Measurements from ENCODE around the gene CIAO1.
A peak's percentile ranks its signal among the peaks of the same experiment; 100 is the strongest.

CIAO1 gene

GRCh38 chr2:96251721-96252292 is 14.2 kb upstream of the CIAO1 start:
- peak; percentile 19 for DNase-seq

- DNase-seq, result no peak
Measured at GRCh38 chr2:96252526-96252925, 13.5 kb upstream of the CIAO1 start.

- no peak for DNase-seq
Measured at GRCh38 chr2:96253006-96253405, 13.0 kb upstream of the CIAO1 start.

GRCh38 chr2:96254571-96254970 is 11.5 kb upstream of the CIAO1 start:
- DNase-seq, result no peak

- DNase-seq, result peak; percentile 47
Measured at GRCh38 chr2:96256611-96257113, 9.4 kb upstream of the CIAO1 start.

GRCh38 chr2:96257744-96258143 is 8.3 kb upstream of the CIAO1 start:
- peak; percentile 47 for DNase-seq

GRCh38 chr2:96258166-96259022 is 7.6 kb upstream of the CIAO1 start:
- no peak for DNase-seq

- DNase-seq, result no peak
Measured at GRCh38 chr2:96259497-96259921, 6.5 kb upstream of the CIAO1 start.

- DNase-seq, result peak; percentile 87
Measured at GRCh38 chr2:96260387-96261260, 5.4 kb upstream of the CIAO1 start.

- no peak for DNase-seq
Measured at GRCh38 chr2:96261328-96262003, 4.6 kb upstream of the CIAO1 start.

- DNase-seq, result no peak
Measured at GRCh38 chr2:96262306-96262705, 3.7 kb upstream of the CIAO1 start.

GRCh38 chr2:96264086-96264485 is 1.9 kb upstream of the CIAO1 start:
- no peak for DNase-seq

- peak; percentile 85 for DNase-seq
Measured at GRCh38 chr2:96264656-96265348, 1.2 kb upstream of the CIAO1 start.

GRCh38 chr2:96265349-96265839 is 631 bp upstream of the CIAO1 start:
- no peak for DNase-seq

GRCh38 chr2:96267159-96267971 is 1.3 kb downstream of the CIAO1 start:
- DNase-seq, result peak; percentile 85

- DNase-seq, result peak; percentile 11
Measured at GRCh38 chr2:96271995-96272394, 6.0 kb downstream of the CIAO1 start.

GRCh38 chr2:96273763-96274162 is 7.7 kb downstream of the CIAO1 start:
- DNase-seq, result no peak

- DNase-seq, result no peak
Measured at GRCh38 chr2:96274355-96275056, 8.5 kb downstream of the CIAO1 start.

- no peak for DNase-seq
Measured at GRCh38 chr2:96276787-96277499, 10.9 kb downstream of the CIAO1 start.
